Measurements from ENCODE around the gene CPLX4. TPM values are rescaled to one million over a fixed set of nuclear protein-coding genes. Genes with fewer than 3 reads are reported as not detected.

CPLX4 gene
- total and polyA plus RNA-seq, 2 of the 13 experiments (the other 11 are each of a cell fraction or from before 2014, with no cell fraction given) = not detected

- peak; percentile 22 for TF ChIP-seq SPEN (CRISPR knock-in tag; IDR thresholded peaks at IDR 0.05; ENCODE audit: low read depth)
- TF ChIP-seq RBAK (CRISPR knock-in tag; IDR thresholded peaks at IDR 0.05) = 0 out of 2 replicates have a peak, but pooled peaks have one; percentile 66
- TF ChIP-seq PRMT3 (CRISPR knock-in tag; IDR thresholded peaks at IDR 0.05; ENCODE audit: borderline replicate concordance, low read depth) = no peak
- TF ChIP-seq HDAC6 (IDR thresholded peaks at IDR 0.05; ENCODE audit: low read depth, low read length) = no peak
- no peak for TF ChIP-seq KIAA2018 (CRISPR knock-in tag; IDR thresholded peaks at IDR 0.05; ENCODE audit: borderline replicate concordance)
- TF ChIP-seq, protein P1, sequence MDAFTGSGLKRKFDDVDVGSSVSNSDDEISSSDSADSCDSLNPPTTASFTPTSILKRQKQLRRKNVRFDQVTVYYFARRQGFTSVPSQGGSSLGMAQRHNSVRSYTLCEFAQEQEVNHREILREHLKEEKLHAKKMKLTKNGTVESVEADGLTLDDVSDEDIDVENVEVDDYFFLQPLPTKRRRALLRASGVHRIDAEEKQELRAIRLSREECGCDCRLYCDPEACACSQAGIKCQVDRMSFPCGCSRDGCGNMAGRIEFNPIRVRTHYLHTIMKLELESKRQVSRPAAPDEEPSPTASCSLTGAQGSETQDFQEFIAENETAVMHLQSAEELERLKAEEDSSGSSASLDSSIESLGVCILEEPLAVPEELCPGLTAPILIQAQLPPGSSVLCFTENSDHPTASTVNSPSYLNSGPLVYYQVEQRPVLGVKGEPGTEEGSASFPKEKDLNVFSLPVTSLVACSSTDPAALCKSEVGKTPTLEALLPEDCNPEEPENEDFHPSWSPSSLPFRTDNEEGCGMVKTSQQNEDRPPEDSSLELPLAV (CRISPR knock-in tag; conservative IDR thresholded peaks at IDR 0.05; ENCODE audit: low read depth) = no peak
- TF ChIP-seq MTA3 (CRISPR knock-in tag; IDR thresholded peaks at IDR 0.05) = no peak
- TF ChIP-seq ZNF570 (CRISPR knock-in tag; IDR thresholded peaks at IDR 0.05; ENCODE audit: borderline replicate concordance) = no peak
- TF ChIP-seq ZNF691 (CRISPR knock-in tag; IDR thresholded peaks at IDR 0.05; ENCODE audit: borderline replicate concordance, low read depth) = 0 out of 2 replicates have a peak, but pooled peaks have one; percentile 57
- TF ChIP-seq IKZF4 (CRISPR knock-in tag; IDR thresholded peaks at IDR 0.05; ENCODE audit: borderline replicate concordance, low read depth, not compliant biosample characterization) = peak; percentile 95
- no peak for TF ChIP-seq GABPA (IDR thresholded peaks at IDR 0.05; ENCODE audit: low read depth, low read length)
- TF ChIP-seq GABPA (CRISPR knock-in tag; IDR thresholded peaks at IDR 0.05; ENCODE audit: low read depth) = no peak
- peak; percentile 62; the same call in 1 of the 2 replicates for TF ChIP-seq ZNF232 (CRISPR knock-in tag; IDR thresholded peaks at IDR 0.05; ENCODE audit: borderline replicate concordance)
- 0 out of 2 replicates have a peak, but pooled peaks have one; percentile 33 for TF ChIP-seq KDM5A (IDR thresholded peaks at IDR 0.05; ENCODE audit: borderline replicate concordance, low read length)
- TF ChIP-seq THAP11 (CRISPR knock-in tag; IDR thresholded peaks at IDR 0.05) = peak; percentile 79
- TF ChIP-seq, protein P2, sequence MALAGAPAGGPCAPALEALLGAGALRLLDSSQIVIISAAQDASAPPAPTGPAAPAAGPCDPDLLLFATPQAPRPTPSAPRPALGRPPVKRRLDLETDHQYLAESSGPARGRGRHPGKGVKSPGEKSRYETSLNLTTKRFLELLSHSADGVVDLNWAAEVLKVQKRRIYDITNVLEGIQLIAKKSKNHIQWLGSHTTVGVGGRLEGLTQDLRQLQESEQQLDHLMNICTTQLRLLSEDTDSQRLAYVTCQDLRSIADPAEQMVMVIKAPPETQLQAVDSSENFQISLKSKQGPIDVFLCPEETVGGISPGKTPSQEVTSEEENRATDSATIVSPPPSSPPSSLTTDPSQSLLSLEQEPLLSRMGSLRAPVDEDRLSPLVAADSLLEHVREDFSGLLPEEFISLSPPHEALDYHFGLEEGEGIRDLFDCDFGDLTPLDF (CRISPR knock-in tag; IDR thresholded peaks at IDR 0.05) = no peak; the same call in 1 of the 2 replicates
Measured at GRCh38 chr18:59358712-59359575, 40.5 kb upstream of the CPLX4 start, which contains the start of gene LMAN1 (continued).
